NCI-H1048 (cell line): Measurements from ENCODE around the gene OR6T1.

Source experiments
- DNase-seq: peaks from one replicate; lab custom pipeline; 2025; lab: John Stamatoyannopoulos, UW

Gene OR6T1, protein sequence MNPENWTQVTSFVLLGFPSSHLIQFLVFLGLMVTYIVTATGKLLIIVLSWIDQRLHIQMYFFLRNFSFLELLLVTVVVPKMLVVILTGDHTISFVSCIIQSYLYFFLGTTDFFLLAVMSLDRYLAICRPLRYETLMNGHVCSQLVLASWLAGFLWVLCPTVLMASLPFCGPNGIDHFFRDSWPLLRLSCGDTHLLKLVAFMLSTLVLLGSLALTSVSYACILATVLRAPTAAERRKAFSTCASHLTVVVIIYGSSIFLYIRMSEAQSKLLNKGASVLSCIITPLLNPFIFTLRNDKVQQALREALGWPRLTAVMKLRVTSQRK

DNA sequence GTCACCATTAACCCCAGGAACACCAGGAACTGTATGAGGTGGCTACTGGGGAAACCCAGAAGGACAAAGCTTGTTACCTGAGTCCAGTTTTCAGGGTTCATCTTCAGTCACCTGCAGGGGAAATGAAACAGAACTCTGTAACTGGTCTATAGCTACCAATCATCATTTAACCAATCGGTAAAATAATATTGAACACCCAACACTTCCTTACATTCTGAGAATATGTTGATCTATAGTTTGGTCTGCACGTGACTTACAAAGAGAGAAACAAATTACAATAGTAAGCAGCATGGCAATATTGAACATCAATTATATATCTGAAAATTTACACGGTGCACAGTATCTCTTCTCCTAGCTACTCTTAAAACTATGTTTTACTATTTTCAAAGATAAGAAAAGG is at the start of gene OR6T1:
Gene OR6T1 (minus strand): TSS at position 101 of the 400 bp plus-strand sequence. CDS start 0 bp downstream, at position 101.
- DNase-seq, result no peak

DNA sequence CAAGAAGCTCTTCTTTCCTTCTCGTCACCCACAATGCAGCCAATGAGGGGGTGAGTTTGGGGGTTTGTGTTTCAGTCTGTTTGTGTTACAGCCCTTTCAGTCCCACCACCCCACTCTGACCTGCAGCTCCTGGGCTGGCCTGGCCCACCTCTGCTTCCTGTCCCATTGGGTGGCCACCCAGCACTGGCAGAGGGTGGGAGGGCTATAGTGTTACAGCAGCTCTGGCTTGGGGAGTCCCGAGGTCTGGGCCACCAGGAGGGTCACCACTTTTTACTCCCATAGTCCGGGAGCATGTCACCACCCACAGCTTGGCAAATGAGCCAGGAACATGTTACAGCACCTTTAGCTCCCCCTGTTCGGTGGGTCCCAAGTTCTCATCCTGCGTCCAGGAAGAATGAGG is 35.7 kb upstream of the OR6T1 start:
- DNase-seq, result no peak

DNA sequence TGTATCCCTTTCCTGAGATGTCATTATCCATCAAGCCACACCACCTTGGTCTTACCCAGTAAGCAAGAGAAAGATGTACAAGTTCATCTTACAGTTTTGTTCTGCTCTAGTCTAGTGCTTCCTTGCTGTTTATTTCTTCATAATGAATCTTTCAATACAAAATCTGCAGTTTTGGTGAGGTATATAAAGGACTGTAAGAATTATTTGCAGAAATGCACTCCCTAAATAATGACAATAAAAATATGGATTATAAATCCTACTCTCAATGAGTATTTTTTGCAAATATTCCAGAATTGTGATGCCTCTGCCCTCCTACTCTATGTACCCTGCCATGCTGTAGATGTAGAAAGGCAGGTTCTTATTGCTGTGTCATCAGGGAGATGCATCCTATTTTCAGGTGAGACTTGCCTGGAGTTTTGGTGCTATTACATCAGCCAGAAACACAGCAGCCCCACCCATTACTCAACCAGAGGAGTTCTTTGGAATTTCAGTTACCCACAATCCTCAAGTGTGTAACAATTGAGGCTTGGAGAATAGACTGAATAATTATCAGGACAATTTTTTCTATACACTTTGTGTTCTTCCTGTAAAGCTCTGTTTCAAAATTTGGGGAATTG is 34.2 kb upstream of the OR6T1 start, which contains the start of gene OR10S1:
Gene OR10S1 (minus strand): TSS at position 51 of the 617 bp plus-strand sequence. CDS start 117 bp downstream, outside the sequence.
- DNase-seq, result no peak

DNA sequence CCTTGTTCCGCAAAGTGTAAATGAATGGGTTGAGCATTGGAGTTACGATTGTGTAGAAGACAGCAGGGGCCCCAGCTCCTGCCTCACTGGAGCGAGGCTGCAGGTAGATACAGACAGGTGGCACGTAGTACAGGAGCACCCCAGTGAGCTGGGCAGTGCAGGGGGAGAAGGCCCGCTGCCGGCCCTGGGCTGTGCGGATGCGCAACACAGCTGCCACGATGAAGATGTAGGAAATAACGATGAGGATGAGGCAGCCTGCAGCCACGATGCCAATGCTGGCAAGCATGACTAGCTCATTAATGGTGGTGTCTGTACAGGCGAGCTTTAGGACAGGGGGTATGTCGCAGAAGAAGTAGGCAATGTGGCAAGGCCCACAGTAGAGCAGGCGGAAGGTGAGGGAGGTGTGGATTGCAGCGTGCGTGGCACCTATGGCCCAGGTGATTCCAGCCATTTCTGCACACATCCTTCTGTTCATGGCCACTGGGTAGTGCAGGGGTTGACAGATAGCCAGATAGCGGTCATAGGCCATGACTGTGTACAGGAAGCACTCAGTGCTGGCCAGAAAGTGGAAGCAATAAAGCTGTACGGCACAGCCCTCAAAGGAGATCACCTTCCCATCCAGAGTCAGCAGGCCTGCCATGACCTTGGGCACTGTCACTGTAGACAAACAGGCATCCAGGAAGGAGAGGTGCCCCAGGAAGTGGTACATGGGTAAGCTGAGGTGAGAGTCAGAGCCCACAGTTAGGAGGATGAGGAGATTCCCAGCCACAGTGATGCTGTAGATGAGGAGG is 33.3 kb upstream of the OR6T1 start:
- no peak for DNase-seq

DNA sequence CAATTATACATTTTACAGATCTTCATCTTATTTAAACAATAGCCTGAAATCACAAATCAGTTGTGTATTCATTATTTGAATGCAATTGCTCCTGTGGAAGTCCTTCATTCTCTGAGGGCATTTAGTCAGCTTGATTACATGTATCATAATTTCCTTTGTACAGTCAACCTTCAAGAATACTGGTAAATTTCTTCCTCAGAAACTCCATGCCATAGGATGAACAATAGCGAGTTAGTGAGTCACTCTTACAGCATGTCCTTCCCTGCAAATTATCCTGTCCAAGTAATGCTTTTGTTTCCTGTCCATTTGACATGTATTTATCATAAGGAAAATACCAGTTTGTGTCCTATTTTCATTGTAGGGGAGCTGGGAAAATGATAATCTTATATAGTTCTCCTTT is 30.2 kb upstream of the OR6T1 start:
- no peak for DNase-seq

DNA sequence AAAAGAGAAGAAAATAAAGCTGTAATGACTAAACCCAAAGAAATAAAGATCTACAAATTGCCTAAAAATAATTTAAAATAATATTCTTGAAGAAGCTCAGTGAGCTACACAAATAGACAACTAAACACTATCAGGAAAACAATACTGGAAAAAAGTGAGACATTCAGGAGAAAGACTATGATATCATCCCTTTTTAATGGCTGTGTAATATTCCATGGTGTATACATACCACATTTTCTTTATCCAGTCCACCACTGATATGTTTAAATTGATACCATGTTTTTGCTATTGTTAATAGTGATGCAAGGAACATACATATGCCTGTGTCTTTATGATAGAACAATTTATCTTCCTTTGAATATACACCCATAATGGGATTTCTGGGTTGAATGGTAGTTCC is 13.1 kb upstream of the OR6T1 start:
- no peak for DNase-seq

DNA sequence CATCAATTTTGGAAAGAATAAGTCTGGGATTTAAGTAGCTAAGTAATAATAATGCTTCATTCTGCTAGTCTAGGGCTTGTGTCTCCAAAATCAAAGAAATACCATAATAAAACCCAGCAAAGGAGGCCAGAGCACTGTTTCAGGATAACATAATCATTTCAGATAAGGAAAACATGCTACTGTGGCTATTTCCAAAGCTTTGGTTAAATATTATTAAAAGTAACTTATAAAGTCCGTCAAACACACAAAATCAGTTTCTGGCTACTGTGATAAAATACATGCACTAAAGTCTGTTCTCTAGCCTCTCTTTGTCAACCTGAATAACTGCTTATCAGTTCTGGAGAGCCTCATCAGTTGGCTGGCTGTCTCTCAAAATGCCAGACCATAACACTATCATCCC is 1.5 kb upstream of the OR6T1 start:
- no peak for DNase-seq

DNA sequence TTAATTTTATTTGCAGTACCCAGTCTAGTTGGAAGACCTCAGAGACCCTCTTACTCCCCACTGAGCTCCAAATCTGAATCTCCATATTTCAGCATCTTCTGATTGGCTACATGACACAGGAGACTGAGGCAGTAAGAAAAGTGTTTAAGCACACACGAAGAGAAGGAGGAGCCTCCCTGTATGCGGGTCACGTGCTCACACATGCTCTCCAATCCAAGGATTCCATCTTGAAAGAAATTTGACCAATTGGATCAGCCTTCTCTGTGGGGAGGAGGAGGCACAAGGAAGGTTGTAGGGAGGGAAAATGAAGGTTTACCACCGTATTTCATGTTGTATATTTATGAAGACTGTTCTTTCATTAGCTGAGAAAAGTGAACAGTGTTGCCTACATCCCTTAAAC is 1.2 kb downstream of the OR6T1 start:
- DNase-seq, result no peak

DNA sequence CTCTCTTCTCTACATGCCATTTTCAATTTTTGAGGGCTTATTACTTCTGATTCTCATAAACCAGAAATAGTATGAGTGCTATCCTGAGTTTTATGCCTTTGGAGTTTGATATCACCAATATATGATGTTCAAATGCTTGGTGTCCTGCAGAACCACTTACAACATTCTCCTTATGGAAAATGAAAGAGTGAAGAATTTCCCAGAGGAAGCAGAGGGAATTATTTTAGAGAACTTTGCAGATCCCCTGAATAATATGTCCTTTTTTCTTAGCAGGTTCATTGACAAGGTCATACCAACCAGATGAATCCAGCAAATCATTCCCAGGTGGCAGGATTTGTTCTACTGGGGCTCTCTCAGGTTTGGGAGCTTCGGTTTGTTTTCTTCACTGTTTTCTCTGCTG is 4.3 kb downstream of the OR6T1 start, which contains the start of gene OR4D5:
Gene OR4D5 (plus strand): TSS at position 301 of the 400 bp plus-strand sequence. CDS start 0 bp downstream, at position 301.
- DNase-seq, result no peak

DNA sequence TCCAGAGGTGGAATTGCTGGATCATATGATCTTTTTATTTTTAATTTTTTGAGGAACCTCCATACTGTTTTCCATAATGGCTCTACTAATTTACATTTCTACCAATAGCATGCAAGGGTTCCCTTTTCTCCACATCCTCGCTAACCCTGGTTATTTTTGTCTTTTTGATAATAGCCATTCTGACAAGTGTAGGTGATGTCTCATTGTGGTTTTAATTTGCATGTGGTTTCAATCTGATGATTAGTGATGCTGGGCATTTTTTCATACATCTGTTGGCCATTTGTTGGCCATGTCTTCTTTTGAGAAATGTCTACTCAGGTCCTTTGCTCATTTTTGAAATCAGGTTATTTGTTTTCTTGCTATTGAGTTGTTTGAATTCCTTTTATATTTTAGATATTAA is 19.6 kb downstream of the OR6T1 start:
- DNase-seq, result no peak

DNA sequence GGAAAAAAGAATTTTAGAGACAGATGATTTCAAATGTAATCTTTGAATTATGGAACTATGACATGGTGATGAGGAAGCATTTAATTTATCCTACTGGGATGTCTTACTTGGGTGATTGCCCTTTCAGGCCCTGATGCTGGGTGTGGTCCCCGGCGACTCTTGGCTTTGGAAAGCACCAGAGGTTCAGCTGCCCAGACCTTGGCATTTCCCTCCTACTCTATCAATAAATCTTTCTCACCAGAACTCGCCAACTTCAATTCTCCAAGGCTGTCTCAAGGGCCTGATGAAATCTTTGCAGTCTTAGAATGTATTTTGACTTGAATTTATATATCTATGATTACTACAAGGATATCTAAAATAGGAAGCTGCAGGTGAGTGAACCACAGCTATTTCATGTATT is 22.7 kb downstream of the OR6T1 start:
- no peak for DNase-seq

DNA sequence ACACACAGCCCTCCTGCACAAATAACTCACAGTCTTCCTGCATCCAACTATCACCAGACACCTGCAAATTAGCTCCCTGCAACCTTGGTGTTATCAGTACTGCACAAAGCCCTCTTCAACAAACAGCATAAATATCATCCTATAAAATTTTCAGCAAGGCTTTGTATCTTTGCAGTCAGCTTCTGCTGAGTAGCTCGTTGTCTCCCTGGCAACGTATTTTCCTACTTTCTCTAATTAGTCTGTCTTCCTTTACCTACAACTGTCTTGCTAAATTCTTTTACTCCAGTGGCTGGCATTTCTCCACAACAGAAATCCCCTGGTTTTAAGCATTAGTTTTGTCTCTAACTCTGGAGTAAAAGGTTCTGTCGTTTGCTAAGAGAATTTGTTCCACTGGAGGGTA is 37.8 kb downstream of the OR6T1 start:
- no peak for DNase-seq

DNA sequence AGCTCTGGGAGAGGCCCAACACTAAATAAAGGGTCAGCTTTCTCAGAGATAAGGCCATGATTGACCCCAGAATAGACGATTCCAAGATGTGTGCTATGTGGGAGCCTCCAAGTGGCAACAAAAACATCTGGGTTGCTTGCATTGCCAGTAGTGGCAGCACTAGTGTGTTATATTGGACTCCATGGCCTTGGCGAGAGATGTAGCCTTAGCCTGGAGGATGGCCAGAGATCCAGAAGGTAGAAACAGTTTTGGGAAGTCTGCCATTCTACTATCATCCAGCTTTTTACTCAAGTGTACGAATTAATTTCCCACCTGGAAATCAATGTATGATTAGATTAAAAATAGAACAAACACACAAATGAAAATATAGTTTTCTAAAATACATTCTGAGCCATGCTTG is 38.7 kb downstream of the OR6T1 start:
- no peak for DNase-seq

DNA sequence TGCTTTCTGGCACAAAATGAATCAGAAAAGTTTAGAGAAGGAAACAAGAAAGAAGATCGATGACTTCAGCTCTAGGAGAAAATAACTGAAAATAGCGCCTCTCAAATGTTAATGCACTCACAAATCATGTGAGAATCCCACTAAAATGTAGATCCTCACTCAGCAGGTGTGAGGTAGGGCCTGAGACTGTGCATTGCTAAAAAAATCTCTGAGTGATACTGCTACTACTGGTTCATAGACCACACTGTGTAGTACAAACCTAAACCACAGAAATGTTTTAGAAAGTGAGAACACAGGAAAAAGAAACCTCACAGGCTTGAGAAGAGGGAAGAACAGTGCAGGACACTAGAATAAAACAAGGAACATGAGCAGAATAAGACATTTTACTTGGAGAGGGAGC is 39.7 kb downstream of the OR6T1 start:
- no peak for DNase-seq

DNA sequence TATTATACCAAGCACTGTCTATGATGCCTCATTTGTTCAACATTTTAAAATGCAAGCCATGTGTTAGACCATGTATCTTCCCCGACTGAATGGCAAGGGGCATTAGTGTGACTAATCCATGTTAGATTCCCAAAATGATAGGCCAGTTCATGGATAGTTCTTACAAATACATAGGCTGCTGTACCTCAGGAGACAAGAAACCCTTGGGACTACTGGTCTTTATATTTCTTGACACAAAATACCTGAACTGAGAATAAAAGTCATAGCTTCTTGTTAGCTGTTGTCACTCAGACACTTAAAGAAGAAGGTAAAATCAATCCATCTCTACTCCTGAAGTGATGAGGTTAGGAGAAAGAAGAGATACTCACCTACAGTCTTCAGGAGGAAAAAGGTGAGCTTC is 41.8 kb downstream of the OR6T1 start, which contains the start of gene OR8D4:
Gene OR8D4 (plus strand): TSS at position 301 of the 400 bp plus-strand sequence. CDS start 4,265 bp downstream, outside the sequence.
- no peak for DNase-seq

DNA sequence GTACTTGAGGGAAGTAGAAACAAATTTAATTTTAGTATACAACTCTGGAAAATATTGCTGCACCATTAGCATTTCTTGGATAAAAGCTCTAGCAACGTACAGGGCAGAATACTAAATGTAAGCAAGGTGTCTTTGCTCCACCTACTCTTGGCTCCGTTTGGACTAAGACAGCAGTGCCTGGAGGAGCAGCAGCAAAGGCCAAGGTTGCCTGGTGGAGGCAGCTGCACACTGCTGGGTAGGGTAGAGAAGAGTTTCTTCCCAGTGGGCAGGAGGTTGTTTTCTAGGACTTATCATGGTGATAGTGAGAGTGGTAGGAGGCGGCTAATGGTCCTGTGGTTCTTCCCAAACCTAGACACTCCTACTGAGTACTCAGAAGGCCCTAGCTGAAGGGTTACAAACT is 43.8 kb downstream of the OR6T1 start:
- DNase-seq, result no peak
